ENCODE measurements around the gene MADCAM1.

Gene MADCAM1

DNA sequence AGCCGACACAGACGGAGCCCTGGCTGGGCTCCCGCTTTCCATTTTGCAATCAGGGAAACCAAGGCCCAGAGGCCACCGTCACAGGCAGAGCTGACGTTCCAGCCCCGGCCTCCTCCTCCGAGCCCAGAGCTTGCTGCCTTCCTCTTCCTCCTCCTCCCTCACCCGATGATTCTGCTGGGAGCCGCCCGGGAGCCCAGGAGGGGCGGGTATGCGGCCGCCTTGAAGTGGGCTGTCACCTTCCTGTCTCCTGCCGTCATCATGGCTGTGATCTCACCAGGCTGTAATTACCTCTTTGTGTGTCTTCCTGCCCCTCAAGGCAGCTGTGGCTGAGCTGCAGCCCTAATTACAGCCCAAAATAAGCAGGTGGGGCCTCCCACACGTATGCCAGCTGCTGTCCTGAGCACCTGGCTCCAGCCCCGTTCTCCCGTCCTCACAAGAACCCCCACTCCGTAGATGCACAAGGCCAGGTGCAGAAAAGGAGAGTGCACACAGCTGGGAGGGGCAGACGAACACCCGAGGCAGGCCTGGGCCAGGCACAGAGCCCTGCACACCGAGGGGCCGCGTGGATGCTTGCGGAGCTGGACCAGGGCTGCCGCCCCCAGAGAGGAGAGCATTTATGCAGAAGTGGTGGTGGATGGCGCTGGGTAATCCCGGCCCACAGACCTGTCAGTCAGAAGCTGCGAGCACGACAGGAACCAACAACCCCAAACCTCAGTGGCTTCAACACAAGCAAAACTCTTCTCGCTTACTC lies 15.0 kb downstream of the MADCAM1 start:
- TF ChIP-seq, protein P1, sequence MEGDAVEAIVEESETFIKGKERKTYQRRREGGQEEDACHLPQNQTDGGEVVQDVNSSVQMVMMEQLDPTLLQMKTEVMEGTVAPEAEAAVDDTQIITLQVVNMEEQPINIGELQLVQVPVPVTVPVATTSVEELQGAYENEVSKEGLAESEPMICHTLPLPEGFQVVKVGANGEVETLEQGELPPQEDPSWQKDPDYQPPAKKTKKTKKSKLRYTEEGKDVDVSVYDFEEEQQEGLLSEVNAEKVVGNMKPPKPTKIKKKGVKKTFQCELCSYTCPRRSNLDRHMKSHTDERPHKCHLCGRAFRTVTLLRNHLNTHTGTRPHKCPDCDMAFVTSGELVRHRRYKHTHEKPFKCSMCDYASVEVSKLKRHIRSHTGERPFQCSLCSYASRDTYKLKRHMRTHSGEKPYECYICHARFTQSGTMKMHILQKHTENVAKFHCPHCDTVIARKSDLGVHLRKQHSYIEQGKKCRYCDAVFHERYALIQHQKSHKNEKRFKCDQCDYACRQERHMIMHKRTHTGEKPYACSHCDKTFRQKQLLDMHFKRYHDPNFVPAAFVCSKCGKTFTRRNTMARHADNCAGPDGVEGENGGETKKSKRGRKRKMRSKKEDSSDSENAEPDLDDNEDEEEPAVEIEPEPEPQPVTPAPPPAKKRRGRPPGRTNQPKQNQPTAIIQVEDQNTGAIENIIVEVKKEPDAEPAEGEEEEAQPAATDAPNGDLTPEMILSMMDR (IDR thresholded peaks at IDR 0.05): no peak

DNA sequence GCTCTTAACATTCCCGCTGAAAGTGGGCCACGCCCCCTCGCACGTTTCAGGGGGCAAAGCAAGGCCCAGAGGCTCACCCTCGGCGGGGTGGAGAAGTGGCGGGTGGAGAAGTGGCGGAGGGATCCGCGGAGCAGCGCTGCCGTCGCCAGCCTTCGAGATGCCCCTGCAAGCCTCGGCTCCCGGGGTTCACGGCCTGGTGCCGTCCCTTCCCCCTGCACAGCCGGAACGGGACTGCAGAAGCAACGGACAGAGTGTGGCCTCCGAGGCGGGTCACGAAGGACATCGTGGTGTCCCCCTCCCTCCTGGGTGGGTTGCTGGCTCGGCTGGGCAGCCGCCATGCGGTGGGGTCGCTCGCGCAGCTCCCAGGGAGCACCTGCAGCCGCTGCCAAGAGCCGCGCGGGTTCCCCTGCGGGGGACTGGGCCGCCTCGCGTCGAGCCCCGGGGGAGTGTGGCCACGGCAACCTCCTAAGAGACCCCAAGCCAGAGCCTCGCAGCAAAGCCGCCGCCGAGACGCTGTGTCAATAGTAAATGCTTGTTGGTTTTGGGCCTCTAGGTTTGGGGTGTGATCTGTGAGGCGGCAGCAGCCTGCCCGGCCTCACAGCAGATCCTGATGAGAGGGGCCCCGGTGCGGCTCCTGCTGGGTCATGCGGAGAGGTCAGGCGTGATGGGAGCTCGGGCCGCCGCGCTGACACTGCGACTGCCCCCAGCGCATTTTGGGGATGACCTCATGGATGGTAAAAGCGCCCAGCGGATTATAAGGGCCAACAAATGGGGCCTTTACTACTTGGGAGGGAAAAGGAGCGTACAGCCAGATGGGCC lies 16.5 kb downstream of the MADCAM1 start:
- TF ChIP-seq, protein P1 (IDR thresholded peaks at IDR 0.05): no peak

DNA sequence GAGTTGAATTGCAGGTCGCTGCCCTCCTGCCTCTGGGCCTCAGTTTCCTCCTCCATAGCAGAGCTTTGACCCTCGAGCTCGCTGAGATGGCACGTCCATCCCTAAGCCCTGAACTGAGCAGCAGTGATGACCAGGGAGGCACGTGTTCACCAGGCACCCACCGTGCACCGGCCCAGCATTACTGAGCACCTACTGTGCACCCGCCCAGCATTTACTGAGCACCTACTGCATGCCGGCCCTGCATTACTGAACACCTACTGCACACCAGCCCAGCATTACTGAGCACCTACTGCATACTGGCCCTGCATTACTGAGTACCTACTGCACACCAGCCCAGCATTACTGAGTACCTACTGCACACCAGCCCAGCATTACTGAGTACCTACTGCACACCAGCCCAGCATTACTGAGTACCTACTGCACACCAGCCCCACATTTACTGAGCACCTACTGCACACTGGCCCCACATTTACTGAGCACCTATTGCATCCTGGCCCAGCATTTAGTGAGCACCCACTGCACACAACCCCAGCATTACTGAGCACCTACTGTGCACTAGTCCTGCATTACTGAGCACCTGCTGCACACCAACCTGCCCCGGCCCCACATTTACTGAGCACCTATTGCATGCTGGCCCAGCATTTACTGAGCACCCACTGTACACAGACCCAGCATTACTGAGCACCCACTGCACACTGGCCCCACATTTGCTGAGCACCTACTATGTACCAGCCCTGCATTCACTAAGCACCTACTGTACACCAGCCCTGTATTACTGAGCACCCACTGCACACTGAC lies 17.3 kb downstream of the MADCAM1 start:
- TF ChIP-seq, protein P1 (IDR thresholded peaks at IDR 0.05): no peak

DNA sequence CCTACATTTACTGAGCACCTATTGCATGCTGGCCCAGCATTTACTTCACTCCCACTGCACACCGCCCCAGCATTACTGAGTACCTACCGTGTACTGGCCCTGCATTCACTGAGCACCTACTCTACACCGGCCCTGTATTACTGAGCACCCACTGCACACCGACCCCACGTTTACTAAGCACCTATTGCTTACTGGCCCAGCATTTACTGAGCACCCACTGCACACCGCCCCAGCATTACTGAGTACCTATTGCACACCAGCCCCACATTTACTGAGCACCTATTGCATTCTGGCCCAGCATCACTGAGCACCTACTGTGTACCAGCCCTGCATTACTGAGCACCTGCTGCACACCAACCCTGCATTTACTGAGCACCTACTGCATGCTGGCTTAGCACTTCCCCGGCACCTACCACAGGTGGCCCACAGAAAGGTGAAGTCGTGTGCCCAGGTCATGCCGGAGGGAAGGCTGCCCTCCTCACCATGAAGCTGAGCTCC lies 17.9 kb downstream of the MADCAM1 start:
- TF ChIP-seq, protein P1 (IDR thresholded peaks at IDR 0.05): no peak

DNA sequence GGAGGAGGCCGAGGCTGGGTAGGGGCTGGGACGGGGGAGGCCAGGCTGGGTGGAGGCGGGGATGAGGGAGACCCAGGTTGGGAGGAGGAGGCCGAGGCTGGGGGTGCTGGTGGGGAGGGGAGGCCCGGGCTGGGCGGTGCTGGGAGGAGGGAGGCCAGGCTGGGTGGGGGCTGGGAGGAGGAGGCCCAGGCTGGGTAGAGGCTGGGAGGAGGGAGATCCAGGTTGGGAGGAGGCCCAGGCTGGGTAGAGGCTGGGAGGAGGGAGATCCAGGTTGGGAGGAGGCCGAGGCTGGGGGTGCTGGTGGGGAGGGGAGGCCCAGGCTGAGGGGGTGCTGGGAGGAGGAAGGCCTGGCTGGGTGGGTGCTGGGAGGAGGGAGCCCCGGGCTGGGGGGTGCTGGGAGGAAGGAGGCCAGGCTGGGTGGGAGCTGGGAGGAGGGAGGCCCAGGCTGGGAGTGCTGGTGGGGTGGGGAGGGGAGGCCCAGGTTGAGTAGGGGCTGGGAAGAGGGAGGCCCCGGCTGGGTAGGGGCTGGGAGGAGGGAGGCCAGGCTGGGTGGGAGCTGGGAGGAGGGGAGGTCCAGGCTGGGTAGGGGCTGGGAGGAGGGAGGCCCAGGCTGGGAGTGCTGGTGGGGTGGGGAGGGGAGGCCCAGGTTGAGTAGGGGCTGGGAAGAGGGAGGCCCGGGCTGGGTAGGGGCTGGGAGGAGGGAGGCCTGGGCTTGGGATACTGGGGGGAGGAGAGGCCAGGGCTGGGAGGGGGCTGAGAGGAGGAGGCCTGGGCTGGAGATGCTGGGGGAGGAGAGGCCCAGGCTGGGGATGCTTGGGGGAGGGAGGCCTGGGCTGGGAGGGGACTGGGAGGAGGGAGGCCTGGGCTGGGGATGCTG lies 21.7 kb downstream of the MADCAM1 start:
- TF ChIP-seq, protein P1 (IDR thresholded peaks at IDR 0.05): no peak

DNA sequence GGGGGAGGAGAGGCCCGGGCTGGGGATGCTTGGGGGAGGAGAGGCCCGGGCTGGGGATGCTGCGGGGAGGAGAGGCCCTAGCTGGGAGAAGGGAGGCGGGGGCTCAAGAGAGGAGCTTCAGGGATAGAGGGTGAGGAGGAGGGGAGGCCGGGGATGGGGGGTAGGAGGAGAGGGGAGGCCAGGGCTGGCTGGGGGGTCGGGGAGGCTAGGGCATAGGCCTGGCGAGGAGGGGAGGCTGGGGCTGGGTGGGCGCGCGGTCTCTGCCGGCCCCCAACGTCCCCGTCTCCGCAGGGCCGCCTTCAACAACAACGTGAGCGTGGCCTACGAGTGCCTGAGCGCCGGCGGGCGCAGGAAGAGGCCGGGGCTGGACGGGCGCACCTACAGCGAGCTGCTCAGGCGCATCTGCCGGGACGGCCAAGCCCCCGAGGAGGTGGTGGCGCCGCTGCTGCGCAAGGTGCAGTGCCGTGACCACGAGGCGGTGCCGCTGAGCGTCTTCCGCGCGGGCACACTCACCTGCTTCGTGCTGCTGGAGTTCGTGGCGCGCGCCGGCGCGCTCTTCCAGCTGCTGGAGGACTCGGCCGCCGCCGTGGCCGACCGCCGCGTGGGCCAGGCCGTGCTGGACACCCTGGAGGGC lies 22.4 kb downstream of the MADCAM1 start:
- TF ChIP-seq, protein P1 (IDR thresholded peaks at IDR 0.05): no peak
